Fibroblast of lung (primary cell): ENCODE results near the gene GALNT2. TPM values are rescaled to one million over a fixed set of nuclear protein-coding genes. Genes with fewer than 3 reads are reported as not detected.

Experiments used
- DNase-seq, 2 donors: peaks; one replicate each; pipeline versions ENCODE4 v3.0.0 to v3.0.0-alpha.2; 2010; ENCODE audit warnings: low read depth in 2 of 2
- H2AFZ ChIP-seq: 2 replicates; pipeline ENCODE4 v1.5.1; 2012; ENCODE audit warnings: low read length, control low read depth, inconsistent platforms
- H3K27ac ChIP-seq: 2 replicates; pipeline ENCODE4 v1.5.1; 2011; ENCODE audit warnings: low read length, control low read depth; ENCODE audit not compliant: insufficient read depth
- H3K27me3 ChIP-seq: 2 replicates; pipeline ENCODE4 v1.5.1; 2011; ENCODE audit warnings: mild to moderate bottlenecking, low read length; ENCODE audit not compliant: control insufficient read depth, insufficient read depth
- H3K36me3 ChIP-seq: 2 replicates; pipeline ENCODE4 v1.5.1; 2011; ENCODE audit warnings: low read length; ENCODE audit not compliant: control insufficient read depth, insufficient read depth
- H3K4me1 ChIP-seq: 2 replicates; pipeline ENCODE4 v1.5.1; 2011; ENCODE audit warnings: low read length; ENCODE audit not compliant: control insufficient read depth, insufficient read depth; ENCODE audit errors: extremely low read depth
- H3K4me2 ChIP-seq: 2 replicates; pipeline ENCODE4 v1.5.1; 2011; ENCODE audit warnings: low read length, control low read depth; ENCODE audit not compliant: insufficient read depth; ENCODE audit errors: extremely low read depth
- H3K4me3 ChIP-seq, 4 experiments: fragments of 200-600 bp in 1 of 4; sonication (generic) in 1 of 4; replicated peaks in 1 of 4; 2 replicates each; pipeline ENCODE4 v1.5.1; 2011 to 2016; ENCODE audit warnings: low read length in 4 of 4, low read depth in 3 of 4, mild to moderate bottlenecking in 3 of 4, control low read depth in 2 of 4, inconsistent platforms in 1 of 4, mixed read lengths in 1 of 4; ENCODE audit not compliant: insufficient read depth in 1 of 4; ENCODE audit errors: control extremely low read depth in 1 of 4
- H3K79me2 ChIP-seq: 2 replicates; pipeline ENCODE4 v1.5.1; 2012; ENCODE audit warnings: mild to moderate bottlenecking, low read length, inconsistent platforms; ENCODE audit not compliant: control insufficient read depth, insufficient read depth
- H3K9ac ChIP-seq: 2 replicates; pipeline ENCODE4 v1.5.1; 2011; ENCODE audit warnings: mild to moderate bottlenecking, low read length, control low read depth; ENCODE audit not compliant: insufficient read depth
- H3K9me3 ChIP-seq: 2 replicates; pipeline ENCODE4 v1.5.1; 2012; ENCODE audit warnings: low read depth, low read length; ENCODE audit not compliant: control insufficient read depth, insufficient read depth
- H4K20me1 ChIP-seq: 2 replicates; pipeline ENCODE4 v1.5.1; 2011; ENCODE audit warnings: low read length; ENCODE audit not compliant: control insufficient read depth, insufficient read depth; ENCODE audit errors: extremely low read depth
- EZH2 ChIP-seq: IDR thresholded peaks from 2 replicates; pipeline ENCODE4 v1.5.1; 2012; ENCODE audit warnings: low read length, control low read depth, mild to moderate bottlenecking; ENCODE audit errors: missing control alignments
- polyA plus RNA-seq, 2 donors: library from polyadenylated mRNA; depleted of rRNA in 1 of 2; stranded (reverse) in 1 of 2; unstranded in 1 of 2; fragments of >200 nt; gene quantifications; 2 replicates each; pipeline ENCODE4 v1.2.1, GENCODE V29; 2011 to 2012; ENCODE audit warnings: missing spikeins in 1 of 2
- total RNA-seq: library from RNA; depleted of rRNA; stranded (reverse); fragments of >200 nt; gene quantifications from 2 replicates; pipeline ENCODE4 v1.2.1, GENCODE V29; 2014
- TF ChIP-seq, protein P1 (sequence below), 2 donors: IDR thresholded peaks in 1 of 2; conservative IDR thresholded peaks in 1 of 2; 1 replicate in 1 of 2; 2 replicates in 1 of 2; pipeline ENCODE4 v1.5.1; 2011 to 2012; ENCODE audit warnings: low read length in 2 of 2, control low read depth in 1 of 2, inconsistent platforms in 1 of 2, low read depth in 1 of 2, mild to moderate bottlenecking in 1 of 2

Gene GALNT2
- total and polyA plus RNA-seq, 2 donors (not counting 1 experiment from before 2014, with no cell fraction given): 106 to 115 TPM

GRCh38 chr1:230120921-230121381, 53.9 kb downstream of the GALNT2 start:
- Histone ChIP-seq H3K4me1 (peaks cover 9% of the 10 kb centered on the region), H3K79me2 (peaks cover 54% of the 10 kb centered on the region), H4K20me1 (no peaks in the 10 kb centered on the region), H3K4me3 (no peak overlapping the region), H3K27me3 (no peaks in the 10 kb centered on the region), H3K36me3 (peaks cover 3% of the 10 kb centered on the region), H3K9ac (no peak overlapping the region), H3K4me2 (no peak overlapping the region), H3K9me3 (no peaks in the 10 kb centered on the region), H2AFZ (no peak overlapping the region), H3K27ac (no peak overlapping the region)
- no peak for TF ChIP-seq EZH2
- TF ChIP-seq, protein P1, sequence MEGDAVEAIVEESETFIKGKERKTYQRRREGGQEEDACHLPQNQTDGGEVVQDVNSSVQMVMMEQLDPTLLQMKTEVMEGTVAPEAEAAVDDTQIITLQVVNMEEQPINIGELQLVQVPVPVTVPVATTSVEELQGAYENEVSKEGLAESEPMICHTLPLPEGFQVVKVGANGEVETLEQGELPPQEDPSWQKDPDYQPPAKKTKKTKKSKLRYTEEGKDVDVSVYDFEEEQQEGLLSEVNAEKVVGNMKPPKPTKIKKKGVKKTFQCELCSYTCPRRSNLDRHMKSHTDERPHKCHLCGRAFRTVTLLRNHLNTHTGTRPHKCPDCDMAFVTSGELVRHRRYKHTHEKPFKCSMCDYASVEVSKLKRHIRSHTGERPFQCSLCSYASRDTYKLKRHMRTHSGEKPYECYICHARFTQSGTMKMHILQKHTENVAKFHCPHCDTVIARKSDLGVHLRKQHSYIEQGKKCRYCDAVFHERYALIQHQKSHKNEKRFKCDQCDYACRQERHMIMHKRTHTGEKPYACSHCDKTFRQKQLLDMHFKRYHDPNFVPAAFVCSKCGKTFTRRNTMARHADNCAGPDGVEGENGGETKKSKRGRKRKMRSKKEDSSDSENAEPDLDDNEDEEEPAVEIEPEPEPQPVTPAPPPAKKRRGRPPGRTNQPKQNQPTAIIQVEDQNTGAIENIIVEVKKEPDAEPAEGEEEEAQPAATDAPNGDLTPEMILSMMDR (conservative IDR thresholded peaks at IDR 0.05 in 1 of 2, IDR thresholded peaks at IDR 0.05 in 1 of 2; ENCODE audit: low read depth in 1 of 2, low read length in 2 of 2): peak; percentile 51 to 67
- DNase-seq: peak in 1 of 2 donors; percentile 47

DNA sequence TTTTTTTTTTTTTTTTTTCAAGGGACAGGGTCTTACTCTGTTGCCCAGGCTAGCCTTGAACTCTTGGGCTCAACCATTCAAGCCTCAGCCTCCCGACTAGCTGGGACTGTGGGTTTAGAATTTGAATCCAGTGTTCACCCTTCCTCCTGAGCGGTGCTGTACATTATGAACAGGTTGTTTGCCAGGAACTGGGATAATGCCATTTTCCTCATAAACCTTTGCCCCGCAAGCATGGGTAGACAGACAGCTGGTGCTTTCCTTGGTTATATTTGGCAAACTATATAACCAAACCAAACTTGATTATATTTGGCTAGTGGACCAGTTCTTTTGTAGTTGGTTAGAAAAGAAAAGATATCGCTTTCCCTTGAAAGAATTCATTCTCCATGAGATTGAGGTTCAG, 54.9 kb downstream of the GALNT2 start:
- Histone ChIP-seq H3K9me3 (no peaks in the 10 kb centered on the region), H3K4me2 (no peak overlapping the region), H3K36me3 (peaks cover 3% of the 10 kb centered on the region), H3K27ac (no peak overlapping the region), H3K4me1 (peaks cover 9% of the 10 kb centered on the region), H3K4me3 (no peak overlapping the region), H3K79me2 (peaks cover 59% of the 10 kb centered on the region), H3K9ac (no peak overlapping the region), H2AFZ (no peak overlapping the region), H4K20me1 (no peaks in the 10 kb centered on the region), H3K27me3 (no peaks in the 10 kb centered on the region)
- TF ChIP-seq, protein P1 (conservative IDR thresholded peaks at IDR 0.05 in 1 of 2, IDR thresholded peaks at IDR 0.05 in 1 of 2; ENCODE audit: low read depth in 1 of 2, low read length in 2 of 2): no peak
- TF ChIP-seq EZH2: no peak
- no peak for DNase-seq

DNA sequence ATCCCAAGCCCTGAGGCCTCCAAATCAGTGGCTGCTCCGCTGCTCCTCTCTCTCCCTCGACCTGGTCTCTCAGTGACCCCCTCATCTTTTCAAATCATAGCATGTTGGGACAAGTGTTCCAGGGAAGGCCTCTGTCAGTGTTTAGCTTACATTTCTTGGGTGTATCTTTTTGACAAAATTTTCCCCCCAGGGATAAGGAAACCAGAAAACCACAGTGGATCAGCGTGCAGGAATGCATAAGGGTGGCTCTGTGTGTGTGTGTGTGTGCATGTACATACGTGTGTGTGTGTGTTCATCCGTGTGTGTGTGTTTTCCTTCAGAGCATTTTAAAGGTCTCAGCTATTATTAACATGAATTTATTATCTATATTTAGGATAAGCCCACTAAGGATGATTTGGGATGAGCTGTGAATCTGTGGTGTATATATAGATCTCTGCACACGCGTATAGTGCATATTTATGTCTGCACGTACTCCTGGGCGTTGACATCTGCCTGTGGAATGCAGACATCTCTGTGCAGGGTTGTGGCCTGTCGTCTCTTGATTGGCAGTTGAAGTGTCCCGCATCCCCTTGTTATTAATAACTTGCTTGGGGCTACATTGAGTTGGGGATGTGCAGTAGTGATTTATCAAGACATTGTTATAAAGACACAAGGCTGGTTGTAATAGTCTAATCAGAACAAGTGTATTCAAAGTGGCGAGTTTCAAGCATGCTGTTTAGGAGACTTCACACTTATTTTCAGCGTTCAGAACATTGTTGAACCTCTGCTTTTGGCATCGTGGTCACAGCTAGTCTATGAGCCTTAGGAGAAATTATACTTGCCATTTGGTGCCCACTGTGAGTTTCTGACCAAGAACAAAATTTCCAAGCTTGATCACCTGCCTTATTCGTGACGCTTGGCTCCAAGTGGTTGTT, 55.6 kb downstream of the GALNT2 start:
- Histone ChIP-seq H3K79me2 (peaks cover 59% of the 10 kb centered on the region), H4K20me1 (no peaks in the 10 kb centered on the region), H3K27me3 (no peaks in the 10 kb centered on the region), H3K4me1 (peaks cover 9% of the 10 kb centered on the region), H3K9ac (no peak overlapping the region), H3K4me2 (no peak overlapping the region), H3K27ac (no peak overlapping the region), H3K36me3 (peaks cover 3% of the 10 kb centered on the region), H2AFZ (no peak overlapping the region), H3K4me3 (no peak overlapping the region), H3K9me3 (no peaks in the 10 kb centered on the region)
- DNase-seq: no peak
- TF ChIP-seq, protein P1 (conservative IDR thresholded peaks at IDR 0.05 in 1 of 2, IDR thresholded peaks at IDR 0.05 in 1 of 2; ENCODE audit: low read depth in 1 of 2, low read length in 2 of 2): no peak
- no peak for TF ChIP-seq EZH2
